Testis (tissue), 3 donors: Measurements from ENCODE around the gene INMT. TPM values are rescaled to one million over a fixed set of nuclear protein-coding genes. Genes with fewer than 3 reads are reported as not detected.
"Not testable (repeated sequence)": the region's sequence is repeated elsewhere in the genome, so short reads cannot be mapped to it uniquely, and the experiment has no call there.

Source experiments
- DNase-seq: peaks from one replicate; pipeline ENCODE4 v3.0.0-alpha.2; 2019
- H3K27ac ChIP-seq, 2 donors: fragments of 200-600 bp; sonication (generic); one replicate each; pipeline ENCODE4 v1.5.1; 2019
- H3K27me3 ChIP-seq: fragments of 200-600 bp; sonication (generic); one replicate; pipeline ENCODE4 v1.5.1; 2019
- H3K36me3 ChIP-seq: fragments of 200-600 bp; sonication (generic); one replicate; pipeline ENCODE4 v1.5.1; 2017; ENCODE audit warnings: low read depth; ENCODE audit errors: missing control alignments
- H3K4me1 ChIP-seq: fragments of 200-600 bp; sonication (generic); one replicate; pipeline ENCODE4 v1.5.1; 2019
- H3K4me3 ChIP-seq, 2 donors: fragments of 200-600 bp; sonication (generic); one replicate each; pipeline ENCODE4 v1.5.1; 2017 to 2019
- H3K9me3 ChIP-seq: fragments of 200-600 bp; sonication (generic); one replicate; pipeline ENCODE4 v1.5.1; 2017
- POLR2A ChIP-seq: fragments of 450-650 bp; IDR thresholded peaks from one replicate; pipeline ENCODE4 v1.6.1; 2017; ENCODE audit warnings: antibody characterized with exemption, mild to moderate bottlenecking, moderate library complexity
- WGBS, 2 donors: methylation state at CpG; one replicate each; pipeline ENCODE4 v1.1.5; 2018; 5-methylcytosine and 5-hydroxymethylcytosine counted together
- intact Hi-C: fragments of 100-400 bp; cut with DNase I; formaldehyde crosslinking; loops from one replicate; pipeline ENCODE4 v1.15.1; 2023; ENCODE audit warnings: low total_unique reads
- polyA plus RNA-seq: library from polyadenylated mRNA; stranded (reverse); fragments of 350-450 nt; fragmentation: Illumina TruSeq; extraction: RNeasy Lipid Tissue Mini Kit (QIAGEN cat#74804); gene quantifications from one replicate; pipeline ENCODE4 v1.2.3, GENCODE V29; 2014; ENCODE audit warnings: low read depth, low replicate concordance; ENCODE audit not compliant: insufficient read depth
- total RNA-seq, 2 donors: library from RNA; depleted of rRNA; stranded (reverse); fragments of >200 nt; gene quantifications; one replicate each; pipeline ENCODE4 v1.2.3, GENCODE V29; 2016
- TF ChIP-seq, protein P1 (sequence below), 3 experiments: fragments of 450-650 bp in 2 of 3; fragments of 200-600 bp in 1 of 3; sonication (generic) in 1 of 3; IDR thresholded peaks; one replicate each; pipeline ENCODE4 v1.5.1; 2016 to 2019; ENCODE audit warnings: antibody characterized with exemption in 3 of 3, mild to moderate bottlenecking in 2 of 3, moderate library complexity in 1 of 3

Gene INMT
- total and polyA plus RNA-seq, 3 donors from 2014 or later = 31.8 to 68.4 (median 41.2) TPM

DNA sequence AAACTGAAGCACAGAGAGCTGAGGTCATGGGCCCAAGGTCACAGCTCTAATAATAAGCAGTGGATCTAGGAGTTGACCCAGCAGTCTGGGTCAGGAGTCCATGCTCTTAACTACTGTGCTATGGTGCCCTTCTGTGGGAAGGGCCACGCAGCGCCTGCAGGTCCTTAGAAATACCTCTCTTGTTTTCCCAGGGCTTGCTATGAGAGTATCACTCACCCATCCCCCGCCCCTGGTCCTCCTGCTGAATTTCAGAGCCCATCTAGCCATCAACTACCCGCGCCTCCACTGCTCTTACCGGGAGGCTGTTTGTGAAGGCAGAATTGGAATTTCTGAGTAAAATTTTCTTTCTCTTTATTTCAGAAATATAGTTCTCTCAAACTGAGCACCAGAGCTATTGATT lies 42.4 kb upstream of the INMT start:
- no peak for TF ChIP-seq POLR2A
- TF ChIP-seq, protein P1, sequence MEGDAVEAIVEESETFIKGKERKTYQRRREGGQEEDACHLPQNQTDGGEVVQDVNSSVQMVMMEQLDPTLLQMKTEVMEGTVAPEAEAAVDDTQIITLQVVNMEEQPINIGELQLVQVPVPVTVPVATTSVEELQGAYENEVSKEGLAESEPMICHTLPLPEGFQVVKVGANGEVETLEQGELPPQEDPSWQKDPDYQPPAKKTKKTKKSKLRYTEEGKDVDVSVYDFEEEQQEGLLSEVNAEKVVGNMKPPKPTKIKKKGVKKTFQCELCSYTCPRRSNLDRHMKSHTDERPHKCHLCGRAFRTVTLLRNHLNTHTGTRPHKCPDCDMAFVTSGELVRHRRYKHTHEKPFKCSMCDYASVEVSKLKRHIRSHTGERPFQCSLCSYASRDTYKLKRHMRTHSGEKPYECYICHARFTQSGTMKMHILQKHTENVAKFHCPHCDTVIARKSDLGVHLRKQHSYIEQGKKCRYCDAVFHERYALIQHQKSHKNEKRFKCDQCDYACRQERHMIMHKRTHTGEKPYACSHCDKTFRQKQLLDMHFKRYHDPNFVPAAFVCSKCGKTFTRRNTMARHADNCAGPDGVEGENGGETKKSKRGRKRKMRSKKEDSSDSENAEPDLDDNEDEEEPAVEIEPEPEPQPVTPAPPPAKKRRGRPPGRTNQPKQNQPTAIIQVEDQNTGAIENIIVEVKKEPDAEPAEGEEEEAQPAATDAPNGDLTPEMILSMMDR (IDR thresholded peaks at IDR 0.05) = no peak
- H3K27ac ChIP-seq = no peak overlapping the region
- H3K4me3 ChIP-seq = no peak overlapping the region
- H3K27me3 ChIP-seq = no peaks in the 10 kb centered on the region
- WGBS, 2 donors = 83 to 89% methylated on average over 6 of the region's 6 CpGs
- H3K36me3 ChIP-seq = no peaks in the 10 kb centered on the region
- no peaks in the 10 kb centered on the region for H3K9me3 ChIP-seq
- intact Hi-C loops = no loop called here
- peak; percentile 24 for DNase-seq
- no peaks in the 10 kb centered on the region for H3K4me1 ChIP-seq

DNA sequence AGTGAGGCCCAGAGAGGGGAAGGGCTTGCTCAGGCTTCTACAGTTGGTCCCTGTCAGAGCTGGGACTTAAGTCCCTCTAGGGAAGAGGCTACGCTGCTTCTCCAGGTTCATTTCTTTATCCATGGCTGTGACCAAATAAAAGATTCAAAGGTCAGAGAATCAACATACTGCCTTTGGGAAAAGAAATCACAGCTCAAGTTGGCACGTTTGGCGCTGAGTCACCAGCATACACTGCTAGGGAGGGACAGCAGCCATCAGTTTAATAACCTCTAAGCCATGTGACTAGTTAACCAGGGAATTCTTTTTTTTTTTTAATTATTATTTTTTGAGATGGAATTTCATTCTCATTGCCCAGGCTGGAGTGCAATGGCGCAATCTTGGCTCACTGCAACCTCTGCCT lies 41.3 kb upstream of the INMT start:
- DNase-seq = no peak
- H3K9me3 ChIP-seq = no peaks in the 10 kb centered on the region
- no peaks in the 10 kb centered on the region for H3K4me1 ChIP-seq
- TF ChIP-seq, protein P1 (IDR thresholded peaks at IDR 0.05) = no peak
- TF ChIP-seq POLR2A = no peak
- H3K27me3 ChIP-seq = no peaks in the 10 kb centered on the region
- H3K27ac ChIP-seq = no peak overlapping the region
- H3K4me3 ChIP-seq = no peak overlapping the region
- WGBS, 2 donors = 91 to 92% methylated on average over 4 of the region's 4 CpGs
- intact Hi-C loops = no loop called here
- no peaks in the 10 kb centered on the region for H3K36me3 ChIP-seq

DNA sequence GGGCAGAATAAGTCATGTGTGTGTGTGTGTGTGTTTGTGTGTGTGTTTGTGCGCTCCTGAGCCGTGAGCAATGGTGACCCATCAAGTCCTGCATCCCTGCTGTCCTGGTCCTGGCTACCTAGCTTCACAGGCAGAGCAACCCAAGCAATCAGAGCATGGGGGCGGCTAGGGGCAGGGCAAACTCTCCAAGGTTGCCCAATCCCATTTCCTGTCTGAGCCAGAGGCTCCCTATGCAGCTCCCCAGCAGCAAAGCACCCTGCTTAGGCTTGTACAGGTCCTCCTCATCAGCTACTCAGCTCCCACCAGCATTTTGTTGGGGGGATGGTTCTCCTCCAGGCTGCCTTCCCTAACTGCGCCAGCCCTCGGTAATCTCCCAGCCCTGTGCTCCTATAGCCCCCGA lies 38.5 kb upstream of the INMT start:
- no peaks in the 10 kb centered on the region for H3K9me3 ChIP-seq
- no peaks in the 10 kb centered on the region for H3K36me3 ChIP-seq
- no peak for DNase-seq
- no peaks in the 10 kb centered on the region for H3K4me1 ChIP-seq
- WGBS, 2 donors = 81 to 87% methylated on average over 4 to 6 of the region's 6 CpGs
- intact Hi-C loops = no loop called here
- H3K27ac ChIP-seq = no peak overlapping the region
- no peaks in the 10 kb centered on the region for H3K27me3 ChIP-seq
- H3K4me3 ChIP-seq = no peak overlapping the region
- TF ChIP-seq POLR2A = no peak
- TF ChIP-seq, protein P1 (IDR thresholded peaks at IDR 0.05) = no peak

DNA sequence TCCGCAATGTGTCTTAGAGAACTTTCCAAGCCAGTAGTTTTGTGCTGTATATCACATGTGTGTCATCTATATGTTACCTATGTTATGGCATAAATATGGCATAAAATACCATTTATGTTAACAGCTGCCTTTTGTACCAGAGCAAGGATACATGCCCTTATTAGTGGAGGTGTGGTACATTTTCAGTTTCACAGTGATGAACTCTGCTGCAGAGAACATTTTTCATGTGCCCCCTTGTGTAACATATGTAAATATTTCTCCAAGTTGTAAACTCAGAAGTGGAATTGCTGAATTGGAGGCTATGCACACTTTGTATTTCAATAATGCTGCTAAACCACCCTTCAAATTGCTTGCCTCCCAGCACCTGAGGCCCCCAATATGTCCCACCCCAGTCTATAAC lies 37.8 kb upstream of the INMT start:
- no peak for DNase-seq
- H3K36me3 ChIP-seq = no peaks in the 10 kb centered on the region
- H3K4me3 ChIP-seq = no peak overlapping the region
- H3K27ac ChIP-seq = no peak overlapping the region
- TF ChIP-seq, protein P1 (IDR thresholded peaks at IDR 0.05) = no peak
- no peak for TF ChIP-seq POLR2A
- H3K9me3 ChIP-seq = no peaks in the 10 kb centered on the region
- no peaks in the 10 kb centered on the region for H3K4me1 ChIP-seq
- 91 to 94% methylated on average over 1 of the region's 1 CpG for WGBS, 2 donors
- H3K27me3 ChIP-seq = no peaks in the 10 kb centered on the region
- intact Hi-C loops = no loop called here

DNA sequence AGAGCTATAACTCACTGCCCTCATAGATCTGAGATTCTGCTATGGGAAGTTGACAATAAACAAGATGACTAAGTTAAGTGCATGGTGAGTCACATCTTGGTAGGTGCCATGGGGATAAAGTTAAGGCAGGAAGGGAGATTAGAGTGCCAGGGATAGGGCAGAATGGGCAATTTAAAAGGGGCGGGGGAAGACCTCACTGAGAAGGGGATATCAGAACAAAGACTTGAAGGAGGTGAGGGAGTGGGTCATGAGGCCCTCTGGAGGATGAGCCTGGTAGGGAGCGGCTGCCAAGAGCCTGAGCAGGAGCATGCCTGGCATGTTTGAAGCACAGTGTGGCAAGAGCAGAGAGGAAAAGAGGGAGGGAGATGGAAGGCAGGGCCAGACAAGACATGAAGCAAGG lies 34.8 kb upstream of the INMT start:
- intact Hi-C loops = no loop called here
- DNase-seq = no peak
- Histone ChIP-seq H3K9me3 (no peaks in the 10 kb centered on the region), H3K27ac (no peak overlapping the region), H3K4me3 (no peak overlapping the region), H3K27me3 (no peaks in the 10 kb centered on the region), H3K4me1 (no peaks in the 10 kb centered on the region), H3K36me3 (no peaks in the 10 kb centered on the region)
- 68 to 84% methylated on average over 2 of the region's 2 CpGs for WGBS, 2 donors
- TF ChIP-seq, protein P1 (IDR thresholded peaks at IDR 0.05) = no peak
- TF ChIP-seq POLR2A = no peak

DNA sequence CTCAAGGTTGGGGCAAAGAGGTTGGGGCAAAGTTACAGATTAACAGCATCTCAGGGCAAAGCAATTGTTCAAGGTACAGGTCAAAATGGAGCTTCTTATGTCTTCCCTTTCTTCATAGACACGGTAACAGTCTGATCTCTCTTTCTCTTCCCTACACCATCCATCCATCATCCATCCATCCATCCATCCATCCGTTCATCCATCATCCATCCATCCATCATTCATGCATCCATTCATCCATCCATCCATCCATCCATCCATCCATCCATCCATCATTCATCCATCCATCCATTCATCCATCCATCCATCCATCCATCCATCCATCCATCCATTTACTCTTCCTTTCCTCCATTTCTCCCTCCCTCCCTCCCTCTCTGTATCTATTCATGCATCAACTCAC lies 32.5 kb upstream of the INMT start:
- H3K27me3 ChIP-seq, intact Hi-C loops, H3K36me3 ChIP-seq, H3K27ac ChIP-seq, H3K4me3 ChIP-seq, DNase-seq, H3K4me1 ChIP-seq, H3K9me3 ChIP-seq: not testable (repeated sequence)
- WGBS, 2 donors = 90 to 91% methylated on average over 2 of the region's 2 CpGs
